ENCODE results near the gene HK3. TPM values are rescaled to one million over a fixed set of nuclear protein-coding genes. Genes with fewer than 3 reads are reported as not detected.

HK3 gene
- total RNA-seq, 2 experiments from 2014 or later = 1.3 to 2.3 TPM

- Mint-ChIP-seq H3K36me3 (no peaks in the 10 kb centered on the region), H3K27ac (no peak overlapping the region), H3K9me3 (no peaks in the 10 kb centered on the region), H3K4me3 (no peak overlapping the region), H3K4me1 (no peaks in the 10 kb centered on the region), H3K27me3 (peaks cover 7% of the 10 kb centered on the region)
- POLR2A ChIA-PET = interaction anchor here (0.7 kb wide), 1 partner anchor 205 kb away, joined by 4 read pairs; no protein-coding TSS in a partner anchor
- DNase-seq (no peak), ATAC-seq (ENCODE audit: low read depth) (no peak)
These were observed 63.2 kb downstream of the HK3 start for GRCh38 chr5:176835918-176836317.

- Mint-ChIP-seq H3K27me3 (peaks cover 8% of the 10 kb centered on the region), H3K9me3 (no peaks in the 10 kb centered on the region), H3K36me3 (no peaks in the 10 kb centered on the region), H3K27ac (no peak overlapping the region), H3K4me3 (no peak overlapping the region), H3K4me1 (no peaks in the 10 kb centered on the region)
- no peak for DNase-seq
- POLR2A ChIA-PET = no interaction called here
- ATAC-seq (ENCODE audit: low read depth) = no peak
These were observed 65.9 kb downstream of the HK3 start for GRCh38 chr5:176833286-176833685.

GRCh38 chr5:176832162-176832561, 67.0 kb downstream of the HK3 start:
- DNase-seq (no peak), ATAC-seq (ENCODE audit: low read depth) (no peak)
- POLR2A ChIA-PET = no interaction called here
- H3K4me3 Mint-ChIP-seq = no peak overlapping the region
- H3K36me3 Mint-ChIP-seq = no peaks in the 10 kb centered on the region
- H3K27me3 Mint-ChIP-seq = peaks cover 6% of the 10 kb centered on the region
- no peaks in the 10 kb centered on the region for H3K9me3 Mint-ChIP-seq
- H3K4me1 Mint-ChIP-seq = no peaks in the 10 kb centered on the region
- no peak overlapping the region for H3K27ac Mint-ChIP-seq

GRCh38 chr5:176831425-176831824, 67.7 kb downstream of the HK3 start:
- DNase-seq (no peak), ATAC-seq (ENCODE audit: low read depth) (no peak)
- H3K4me1 Mint-ChIP-seq = no peaks in the 10 kb centered on the region
- no peak overlapping the region for H3K4me3 Mint-ChIP-seq
- H3K36me3 Mint-ChIP-seq = no peaks in the 10 kb centered on the region
- peaks cover 6% of the 10 kb centered on the region for H3K27me3 Mint-ChIP-seq
- H3K9me3 Mint-ChIP-seq = no peaks in the 10 kb centered on the region
- no peak overlapping the region for H3K27ac Mint-ChIP-seq
- POLR2A ChIA-PET = no interaction called here

GRCh38 chr5:176830995-176831423, 68.1 kb downstream of the HK3 start:
- H3K4me1 Mint-ChIP-seq = no peaks in the 10 kb centered on the region
- H3K27ac Mint-ChIP-seq = no peak overlapping the region
- ATAC-seq (ENCODE audit: low read depth) (no peak), DNase-seq (no peak)
- no peaks in the 10 kb centered on the region for H3K36me3 Mint-ChIP-seq
- POLR2A ChIA-PET = no interaction called here
- peaks cover 8% of the 10 kb centered on the region for H3K27me3 Mint-ChIP-seq
- no peaks in the 10 kb centered on the region for H3K9me3 Mint-ChIP-seq
- no peak overlapping the region for H3K4me3 Mint-ChIP-seq

Other genes with a start within 250 kb of the HK3 start
- not detected for gene UNC5A, start 88.8 kb downstream of the HK3 start, total RNA-seq
- gene UIMC1, start 107.4 kb upstream of the HK3 start, total RNA-seq = 10 to 100 TPM; 52.8 to 54.1 TPM
- 10 to 100 TPM; 21.7 to 30.7 TPM for gene ZNF346, start 123.3 kb upstream of the HK3 start, total RNA-seq
- 1 to 10 TPM; 1.9 to 2.3 TPM for gene FGFR4, start 187.6 kb upstream of the HK3 start, total RNA-seq
- 100 to 1,000 TPM in 1 of 2 experiments, 10 to 100 TPM in 1; 96.2 to 101 TPM for gene NSD1, start 234.4 kb upstream of the HK3 start, total RNA-seq